ENCODE data around the gene SLC29A3. TPM values are rescaled to one million over a fixed set of nuclear protein-coding genes. Genes with fewer than 3 reads are reported as not detected.

Gene SLC29A3
- total RNA-seq, 4 donors from 2014 or later: 0.87 to 3.1 (median 2.3) TPM

DNA sequence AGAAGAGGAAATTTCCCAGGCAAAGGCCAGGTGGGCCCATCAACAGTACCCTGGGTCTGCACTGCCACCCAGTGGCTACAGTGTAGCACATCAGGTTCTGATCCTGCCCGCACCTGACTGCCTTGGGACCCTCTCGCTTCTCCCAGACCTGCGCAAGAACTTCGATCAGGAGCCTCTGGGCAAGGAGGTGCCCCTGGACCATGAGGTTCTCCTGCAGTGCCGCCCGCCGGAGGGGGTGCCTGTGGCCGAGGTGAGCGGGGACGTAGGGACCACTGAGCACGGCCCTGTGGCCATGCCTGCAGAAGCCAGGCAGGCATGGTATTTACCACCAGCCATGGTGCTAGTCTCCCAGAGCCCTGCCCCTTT is 33.9 kb upstream of the SLC29A3 start:
- DNase-seq: no peak
- no peaks in the 10 kb centered on the region for H3K4me1 ChIP-seq
- no peak overlapping the region for H3K27ac ChIP-seq
- TF ChIP-seq, protein P1, sequence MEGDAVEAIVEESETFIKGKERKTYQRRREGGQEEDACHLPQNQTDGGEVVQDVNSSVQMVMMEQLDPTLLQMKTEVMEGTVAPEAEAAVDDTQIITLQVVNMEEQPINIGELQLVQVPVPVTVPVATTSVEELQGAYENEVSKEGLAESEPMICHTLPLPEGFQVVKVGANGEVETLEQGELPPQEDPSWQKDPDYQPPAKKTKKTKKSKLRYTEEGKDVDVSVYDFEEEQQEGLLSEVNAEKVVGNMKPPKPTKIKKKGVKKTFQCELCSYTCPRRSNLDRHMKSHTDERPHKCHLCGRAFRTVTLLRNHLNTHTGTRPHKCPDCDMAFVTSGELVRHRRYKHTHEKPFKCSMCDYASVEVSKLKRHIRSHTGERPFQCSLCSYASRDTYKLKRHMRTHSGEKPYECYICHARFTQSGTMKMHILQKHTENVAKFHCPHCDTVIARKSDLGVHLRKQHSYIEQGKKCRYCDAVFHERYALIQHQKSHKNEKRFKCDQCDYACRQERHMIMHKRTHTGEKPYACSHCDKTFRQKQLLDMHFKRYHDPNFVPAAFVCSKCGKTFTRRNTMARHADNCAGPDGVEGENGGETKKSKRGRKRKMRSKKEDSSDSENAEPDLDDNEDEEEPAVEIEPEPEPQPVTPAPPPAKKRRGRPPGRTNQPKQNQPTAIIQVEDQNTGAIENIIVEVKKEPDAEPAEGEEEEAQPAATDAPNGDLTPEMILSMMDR (IDR thresholded peaks at IDR 0.05): peak; percentile 30 to 77 (median 64)
- TF ChIP-seq POLR2A (IDR thresholded peaks at IDR 0.05): no peak
- no peak overlapping the region for H3K4me3 ChIP-seq
- H3K27me3 ChIP-seq: no peaks in the 10 kb centered on the region
- H3K9me3 ChIP-seq: no peaks in the 10 kb centered on the region
- intact Hi-C loops (cut with DNase I): loop anchor here (5.0 kb wide), 1 partner anchor 363 kb away; no protein-coding TSS in a partner anchor
- no CpG with 5 or more reads among the region's 11 CpGs for WGBS, 2 donors
- peaks cover 4 to 100% (median 7%) of the 10 kb centered on the region in 3 donors for H3K36me3 ChIP-seq

DNA sequence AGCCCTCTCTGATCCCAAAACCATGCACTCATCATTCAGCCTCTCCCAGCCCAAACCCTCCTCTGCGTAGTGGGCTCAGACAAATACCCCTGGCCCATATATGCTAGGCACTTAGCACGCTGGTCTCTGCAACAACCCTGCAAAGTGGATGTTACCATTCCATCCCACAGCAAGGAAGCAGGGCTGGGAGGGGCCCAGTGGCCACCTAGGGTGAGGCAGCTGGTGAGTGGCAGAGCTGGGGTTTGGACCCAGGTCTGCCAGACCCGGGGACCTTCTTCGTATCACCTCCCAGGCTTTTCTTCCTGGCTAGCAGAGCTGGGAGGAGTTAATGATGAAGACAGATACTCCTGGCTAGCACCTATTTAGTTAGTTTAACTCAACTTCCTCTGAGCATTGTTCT is 33.1 kb upstream of the SLC29A3 start:
- H3K4me1 ChIP-seq: no peaks in the 10 kb centered on the region
- H3K27ac ChIP-seq: no peak overlapping the region
- DNase-seq: no peak
- H3K27me3 ChIP-seq: no peaks in the 10 kb centered on the region
- no peak overlapping the region for H3K4me3 ChIP-seq
- no peaks in the 10 kb centered on the region for H3K9me3 ChIP-seq
- intact Hi-C loops (cut with DNase I): loop anchor here (5.0 kb wide), 1 partner anchor 364 kb away; no protein-coding TSS in a partner anchor
- H3K36me3 ChIP-seq: peaks cover 4 to 100% (median 7%) of the 10 kb centered on the region in 3 donors
- TF ChIP-seq, protein P1 (IDR thresholded peaks at IDR 0.05): no peak
- TF ChIP-seq POLR2A (IDR thresholded peaks at IDR 0.05): no peak
- 65 to 90% methylated on average over 2 to 3 of the region's 4 CpGs for WGBS, 2 donors

DNA sequence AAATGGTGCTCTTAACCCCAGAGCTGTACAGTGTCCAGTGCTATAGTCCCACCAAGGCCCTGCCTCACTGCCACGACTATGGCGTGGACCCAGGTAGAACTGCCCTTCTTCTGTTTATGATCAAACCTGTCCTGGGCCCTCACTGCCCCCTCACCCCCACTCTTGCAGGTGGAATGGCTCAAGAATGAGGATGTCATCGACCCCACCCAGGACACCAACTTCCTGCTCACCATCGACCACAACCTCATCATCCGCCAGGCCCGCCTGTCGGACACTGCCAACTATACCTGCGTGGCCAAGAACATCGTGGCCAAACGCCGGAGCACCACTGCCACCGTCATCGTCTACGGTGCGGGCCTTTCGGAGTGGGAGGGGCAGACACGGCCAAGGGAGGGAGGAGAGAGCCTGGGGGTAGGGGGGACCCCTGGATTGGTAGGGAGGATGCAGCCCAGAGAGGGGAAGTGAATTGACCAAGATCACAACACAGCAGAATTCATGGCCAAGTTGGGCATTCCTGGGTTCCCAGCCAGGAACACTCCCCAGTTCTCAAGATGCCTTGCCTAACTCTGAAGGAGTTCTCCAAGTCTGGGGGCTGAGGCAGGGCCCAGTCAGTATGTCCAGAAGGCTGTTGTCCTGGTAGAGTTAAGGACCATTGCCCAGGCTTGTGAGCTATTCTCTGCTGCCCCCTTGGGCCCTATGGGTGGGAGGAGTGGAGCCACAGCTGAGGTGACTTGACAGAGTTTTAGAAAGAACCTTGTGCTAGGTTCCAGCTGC is 32.4 kb upstream of the SLC29A3 start:
- Histone ChIP-seq H3K4me3 (no peak overlapping the region), H3K4me1 (no peaks in the 10 kb centered on the region), H3K9me3 (no peaks in the 10 kb centered on the region), H3K27ac (no peak overlapping the region), H3K36me3 (peaks cover 7 to 100% (median 12%) of the 10 kb centered on the region in 3 donors), H3K27me3 (no peaks in the 10 kb centered on the region)
- TF ChIP-seq, protein P1 (IDR thresholded peaks at IDR 0.05): no peak
- 58 to 100% methylated on average over 2 to 3 of the region's 17 CpGs for WGBS, 2 donors
- intact Hi-C loops (cut with DNase I): loop anchor here (5.0 kb wide), 1 partner anchor 364 kb away; no protein-coding TSS in a partner anchor
- no peak for DNase-seq

DNA sequence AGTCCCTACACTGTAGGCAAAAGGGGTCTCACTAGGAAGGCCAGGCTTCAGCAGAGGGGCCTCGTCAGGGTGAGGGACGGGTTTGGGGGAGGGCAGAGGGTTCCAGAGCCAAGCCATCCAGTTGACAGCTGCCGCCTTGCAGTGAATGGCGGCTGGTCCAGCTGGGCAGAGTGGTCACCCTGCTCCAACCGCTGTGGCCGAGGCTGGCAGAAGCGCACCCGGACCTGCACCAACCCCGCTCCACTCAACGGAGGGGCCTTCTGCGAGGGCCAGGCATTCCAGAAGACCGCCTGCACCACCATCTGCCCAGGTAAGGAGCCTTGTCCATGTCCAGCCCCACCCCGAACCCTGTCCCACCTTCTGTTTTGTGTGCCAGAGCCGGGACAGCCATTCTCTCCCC is 31.6 kb upstream of the SLC29A3 start:
- no peak for DNase-seq
- intact Hi-C loops (cut with DNase I): loop anchor here (5.0 kb wide), 1 partner anchor 365 kb away; no protein-coding TSS in a partner anchor
- no peaks in the 10 kb centered on the region for H3K4me1 ChIP-seq
- H3K36me3 ChIP-seq: peaks cover 2 to 100% (median 12%) of the 10 kb centered on the region in 3 donors
- no peaks in the 10 kb centered on the region for H3K9me3 ChIP-seq
- TF ChIP-seq POLR2A (IDR thresholded peaks at IDR 0.05): no peak
- TF ChIP-seq, protein P1 (IDR thresholded peaks at IDR 0.05): no peak
- 0 to 60% methylated on average over 1 of the region's 14 CpGs for WGBS, 2 donors
- no peaks in the 10 kb centered on the region for H3K27me3 ChIP-seq
- no peak overlapping the region for H3K4me3 ChIP-seq
- H3K27ac ChIP-seq: no peak overlapping the region

DNA sequence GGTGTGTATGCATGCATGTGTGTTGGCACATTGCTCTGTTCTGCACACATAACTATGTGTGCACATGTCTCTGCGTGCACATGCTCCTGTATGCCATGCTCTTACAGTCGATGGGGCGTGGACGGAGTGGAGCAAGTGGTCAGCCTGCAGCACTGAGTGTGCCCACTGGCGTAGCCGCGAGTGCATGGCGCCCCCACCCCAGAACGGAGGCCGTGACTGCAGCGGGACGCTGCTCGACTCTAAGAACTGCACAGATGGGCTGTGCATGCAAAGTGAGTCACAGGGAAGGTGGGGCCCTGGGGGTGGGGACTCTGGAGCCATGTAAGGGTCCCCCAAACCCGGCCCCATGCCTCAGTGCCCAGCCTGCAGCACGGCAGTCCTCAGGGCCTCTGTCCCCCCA is 30.6 kb upstream of the SLC29A3 start:
- Histone ChIP-seq H3K27me3 (no peaks in the 10 kb centered on the region), H3K27ac (no peak overlapping the region), H3K4me3 (no peak overlapping the region), H3K4me1 (peaks cover 0 to 8% (median 7%) of the 10 kb centered on the region in 3 donors), H3K36me3 (peaks cover 0 to 99% (median 12%) of the 10 kb centered on the region in 3 donors), H3K9me3 (no peaks in the 10 kb centered on the region)
- DNase-seq: no peak
- no peak for TF ChIP-seq POLR2A (IDR thresholded peaks at IDR 0.05)
- TF ChIP-seq, protein P1 (IDR thresholded peaks at IDR 0.05): no peak
- intact Hi-C loops (cut with DNase I): loop anchor here (5.0 kb wide), 1 partner anchor 366 kb away; no protein-coding TSS in a partner anchor
- WGBS, 2 donors: 77 to 86% methylated on average over 3 of the region's 15 CpGs
